HepG2 (cell line): ENCODE data around the gene AKR1A1.

Experiments
- CHD2 ChIP-seq: IDR thresholded peaks from 2 replicates; pipeline ENCODE4 v1.6.1; 2011; ENCODE audit warnings: low read depth, low read length, improper control_type of control experiment
- CTCF ChIP-seq: sonication (generic); formaldehyde crosslinking; IDR thresholded peaks from 2 replicates; pipeline ENCODE4 v1.5.0; 2020; ENCODE audit warnings: mild to moderate bottlenecking, missing genetic modification reagents, moderate library complexity
- STAT5B ChIP-seq: sonication (generic); formaldehyde crosslinking; IDR thresholded peaks from 2 replicates; pipeline ENCODE4 v1.4.0; 2020; ENCODE audit warnings: missing genetic modification reagents
- ZBTB8A ChIP-seq: sonication (generic); formaldehyde crosslinking; IDR thresholded peaks from 2 replicates; pipeline ENCODE4 v1.4.0; 2020; ENCODE audit warnings: mild to moderate bottlenecking, low read depth, missing genetic modification reagents, borderline replicate concordance

GRCh38 chr1:45567911-45568310 lies 17.3 kb downstream of the AKR1A1 start:
- TF ChIP-seq CTCF (CRISPR knock-in tag) (no peak), ZBTB8A (no peak), CHD2 (no peak), STAT5B (CRISPR knock-in tag) (no peak)
